GDM1 (cell line): ENCODE results near the gene ACTRT2.

Experiments
- DNase-seq: peaks from one replicate; lab custom pipeline; 2025; lab: John Stamatoyannopoulos, UW

Gene ACTRT2

GRCh38 chr1:3018576-3018975 is 2.7 kb upstream of the ACTRT2 start:
- no peak for DNase-seq

GRCh38 chr1:3019007-3019515 is 2.2 kb upstream of the ACTRT2 start:
- DNase-seq: no peak

DNA sequence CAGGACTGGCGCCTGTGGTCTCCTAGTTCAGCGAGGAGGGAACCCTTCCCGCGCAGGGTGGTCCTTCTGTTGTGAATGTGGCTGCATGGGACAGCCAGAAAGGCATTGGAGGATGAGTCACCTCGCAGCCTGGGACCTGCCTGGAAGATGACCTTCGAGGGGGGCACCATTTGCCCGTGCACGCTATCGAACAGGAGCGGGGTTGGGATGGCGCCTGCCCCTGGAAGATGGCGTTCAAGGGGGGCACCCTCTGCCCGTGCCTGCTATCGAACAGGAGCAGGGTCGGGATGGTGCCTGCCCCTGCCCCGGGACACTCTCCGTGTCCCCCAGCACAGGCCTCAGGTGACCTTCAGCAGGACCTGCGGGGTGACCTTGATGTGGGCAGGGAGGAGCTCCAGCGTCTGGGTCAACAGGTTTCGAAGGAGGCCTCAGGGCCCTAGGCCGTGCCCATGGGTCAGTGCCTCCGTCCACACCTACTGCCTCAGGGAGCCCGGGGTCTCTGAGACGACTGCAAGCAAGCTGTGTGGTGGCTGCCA is 1.7 kb upstream of the ACTRT2 start:
- no peak for DNase-seq

DNA sequence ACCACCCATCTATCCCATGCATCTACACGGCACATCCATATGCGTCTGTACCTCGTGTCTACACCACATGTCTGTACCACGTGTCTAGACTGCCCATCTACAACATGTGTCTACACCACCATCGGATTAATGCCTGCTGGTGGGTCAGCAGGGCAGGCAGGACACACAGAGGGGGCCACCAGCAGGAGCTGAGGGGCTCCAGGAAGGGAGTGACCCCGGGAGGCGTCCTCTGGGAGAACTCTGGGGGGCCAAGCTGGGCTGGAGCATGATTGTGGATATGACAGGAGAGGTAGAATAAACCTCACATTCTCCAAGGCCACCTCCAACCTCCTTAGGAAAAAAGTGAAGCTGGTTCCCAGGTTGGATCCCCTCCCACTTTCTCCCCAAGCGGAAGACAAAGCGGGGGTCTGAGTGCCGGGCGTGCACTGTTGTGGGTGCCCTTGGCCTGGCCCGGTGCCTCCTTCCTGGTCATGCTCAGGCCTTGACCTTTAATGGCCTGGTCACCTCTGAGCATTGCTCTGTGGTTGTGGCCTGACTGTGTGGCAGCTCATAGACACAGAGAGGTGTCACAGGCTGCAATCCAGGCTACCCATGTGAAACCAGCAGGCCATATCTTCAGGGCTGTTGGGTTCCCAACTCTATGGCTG is 881 bp upstream of the ACTRT2 start:
- DNase-seq: no peak

- no peak for DNase-seq
These were observed 634 bp downstream of the ACTRT2 start for GRCh38 chr1:3021801-3022401.

- no peak for DNase-seq
These were observed 1.3 kb downstream of the ACTRT2 start for GRCh38 chr1:3022511-3022973.

DNA sequence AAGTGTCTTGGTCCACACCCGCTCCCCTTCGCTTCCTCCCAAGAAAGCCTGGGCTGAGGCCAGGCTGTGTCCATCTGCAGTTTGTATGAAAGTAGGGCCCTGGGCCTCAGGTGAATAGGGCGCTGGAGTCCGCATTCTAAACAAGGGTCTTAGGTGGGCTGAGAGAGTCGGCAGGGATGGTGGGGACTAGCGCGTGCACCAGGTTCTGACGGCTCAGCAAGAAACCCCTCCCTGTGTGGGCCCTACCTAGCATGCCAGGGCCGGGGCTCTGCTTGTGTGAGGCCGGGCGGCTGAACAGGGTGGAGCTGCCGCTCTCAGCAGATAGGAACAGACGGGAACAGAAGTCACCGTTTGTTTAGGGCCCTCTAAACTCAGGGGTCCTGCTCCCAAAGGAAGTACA is 1.7 kb downstream of the ACTRT2 start:
- DNase-seq: no peak

GRCh38 chr1:3024019-3024418 is 2.8 kb downstream of the ACTRT2 start:
- no peak for DNase-seq

- no peak for DNase-seq
These were observed 3.3 kb downstream of the ACTRT2 start for GRCh38 chr1:3024588-3024987.

DNA sequence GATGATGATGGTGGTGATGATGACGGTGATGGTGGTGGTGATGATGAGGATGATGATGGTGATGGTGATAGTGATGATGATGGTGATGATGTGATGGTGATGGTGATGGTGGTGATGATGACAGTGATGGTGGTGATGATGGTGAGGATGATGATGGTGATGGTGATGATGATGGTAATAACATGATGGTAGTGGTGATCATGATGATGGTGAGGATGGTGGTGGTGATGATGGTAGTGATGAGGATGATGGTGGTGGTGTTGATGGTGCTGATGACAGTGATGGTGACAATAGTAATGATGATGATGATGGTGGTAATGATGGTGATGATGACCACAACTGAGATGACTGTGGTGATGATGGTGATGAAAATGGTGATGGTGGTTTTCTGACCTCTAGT is 4.9 kb downstream of the ACTRT2 start:
- no peak for DNase-seq

DNA sequence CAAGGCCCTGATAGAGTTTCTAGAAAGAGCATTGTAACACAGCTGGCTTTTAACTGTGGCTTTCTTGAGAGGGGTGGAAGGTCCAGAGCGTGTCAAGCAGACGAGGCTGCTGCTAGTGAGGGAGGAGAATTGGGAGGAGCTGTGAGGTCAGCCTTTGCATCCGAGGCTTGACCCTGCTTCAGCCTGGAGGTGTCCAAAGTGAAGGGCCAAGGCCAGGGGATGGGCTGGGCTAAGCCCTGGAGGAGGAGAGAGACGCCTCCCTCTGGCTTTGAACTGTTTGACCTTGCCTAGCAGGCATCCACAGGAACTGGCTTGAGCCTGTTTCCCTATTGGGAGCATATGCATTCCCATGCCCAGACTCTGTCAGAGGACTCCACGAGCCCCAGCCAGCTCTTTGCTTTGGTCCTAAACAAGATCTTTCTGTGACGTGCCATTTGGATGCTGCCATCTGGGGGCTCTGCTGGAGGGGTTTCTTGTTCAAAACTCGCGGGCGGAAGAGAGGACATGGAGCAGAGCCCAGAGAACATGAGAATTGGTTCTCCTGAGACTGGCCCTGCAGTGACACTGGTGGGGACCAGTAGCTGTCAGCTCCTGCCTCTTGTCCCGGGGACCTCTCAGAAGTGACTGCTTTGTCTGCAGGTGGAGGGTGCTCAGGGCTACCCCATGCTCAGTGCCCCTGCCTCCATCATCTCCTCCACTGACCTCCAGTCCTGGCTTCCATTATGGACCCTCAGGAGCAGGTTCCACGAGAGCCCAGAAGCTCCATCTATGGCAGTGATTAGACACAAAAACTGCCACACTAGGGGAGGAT is 5.5 kb downstream of the ACTRT2 start:
- no peak for DNase-seq

DNA sequence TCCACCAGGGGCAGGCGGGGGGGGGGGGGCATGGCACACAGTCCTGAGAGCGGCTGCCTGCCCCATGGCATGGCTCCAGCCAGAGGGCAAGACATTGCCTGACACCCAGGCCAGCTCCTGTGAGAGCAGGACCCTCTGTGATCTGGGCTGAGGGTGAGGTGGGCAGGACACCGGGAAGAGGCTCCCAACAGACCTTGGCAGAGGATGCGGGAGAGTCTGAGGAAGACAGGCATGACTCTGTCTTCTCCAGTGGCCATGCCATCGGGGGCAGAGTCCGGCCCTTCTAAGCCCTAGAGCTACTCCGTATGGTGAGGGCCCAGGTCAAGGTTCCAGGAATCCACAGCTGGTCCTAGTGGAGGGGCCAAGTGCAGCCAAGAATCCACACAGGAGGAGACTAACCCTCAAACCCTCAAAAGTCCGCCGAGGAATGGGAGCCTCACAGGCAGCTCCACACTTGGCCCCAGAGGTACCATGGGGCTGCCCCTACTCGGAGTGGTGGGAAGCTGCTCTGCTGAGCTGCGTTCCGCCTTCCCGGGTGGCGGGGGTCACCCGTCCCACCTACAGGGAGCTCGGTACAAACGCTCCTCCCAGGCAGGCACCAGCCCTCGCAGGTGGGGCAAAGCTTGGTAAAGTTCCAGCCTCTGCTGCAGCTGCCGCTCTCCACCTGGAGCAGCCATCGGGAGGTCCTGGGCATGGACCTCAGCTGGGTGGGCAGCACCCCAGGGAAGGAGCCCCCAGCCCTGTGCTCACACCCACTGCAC is 6.5 kb downstream of the ACTRT2 start:
- DNase-seq: no peak

GRCh38 chr1:3028531-3029282 is 7.4 kb downstream of the ACTRT2 start:
- no peak for DNase-seq

- no peak for DNase-seq
These were observed 8.3 kb downstream of the ACTRT2 start for GRCh38 chr1:3029481-3029961.

GRCh38 chr1:3029991-3030662 is 8.9 kb downstream of the ACTRT2 start:
- DNase-seq: no peak

DNA sequence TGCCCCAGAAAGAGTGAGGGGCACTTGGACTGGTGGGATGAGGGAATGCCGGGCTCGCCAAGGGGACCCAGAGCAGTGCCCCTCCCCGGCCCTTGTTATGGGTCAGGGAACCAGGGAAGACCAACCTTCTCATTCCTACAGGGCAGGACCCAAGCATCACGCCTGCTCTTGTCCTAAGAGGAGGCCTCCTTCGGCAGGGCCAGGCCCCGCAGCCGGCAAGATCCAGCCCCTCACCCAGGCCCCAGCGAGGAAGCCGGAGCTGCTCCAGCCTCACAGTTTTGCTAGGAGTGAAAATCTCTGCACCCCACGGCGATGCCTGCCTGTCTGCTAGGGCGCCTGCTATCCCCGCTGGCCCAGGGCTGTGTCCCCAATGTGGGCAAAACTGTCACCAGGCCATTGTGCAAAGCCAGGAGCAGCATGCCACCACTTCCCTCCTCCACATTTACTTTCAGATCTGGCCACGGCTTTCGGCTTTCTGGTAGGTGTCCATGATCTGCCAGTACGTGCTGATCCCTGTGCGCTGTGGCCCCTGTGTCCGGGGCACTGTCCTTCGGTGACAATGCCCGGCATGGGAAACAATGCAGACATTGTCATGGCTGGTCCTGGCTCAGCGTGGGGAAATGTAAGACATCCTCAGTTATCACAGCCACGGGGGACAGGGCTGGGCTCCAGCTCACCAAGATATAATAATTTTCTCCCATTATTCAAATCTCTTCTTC is 9.6 kb downstream of the ACTRT2 start:
- DNase-seq: no peak

GRCh38 chr1:3031401-3032221 is 10.3 kb downstream of the ACTRT2 start:
- no peak for DNase-seq

GRCh38 chr1:3032371-3033039 is 11.2 kb downstream of the ACTRT2 start:
- DNase-seq: no peak
